HepG2 (cell line): ENCODE results near the gene FOSB. TPM values are rescaled to one million over a fixed set of nuclear protein-coding genes. Genes with fewer than 3 reads are reported as not detected.

Source experiments
- MATR3 ChIP-seq: sonication (generic); formaldehyde crosslinking; IDR thresholded peaks from 2 replicates; pipeline ENCODE4 v1.4.0; 2020; ENCODE audit warnings: missing genetic modification reagents
- polyA plus RNA-seq, 8 experiments: library from polyadenylated mRNA; depleted of rRNA in 3 of 8; stranded (reverse) in 7 of 8; unstranded in 1 of 8; fragments of >200 nt; fragmentation: Illumina TruSeq in 4 of 8; extraction: Trizol in 4 of 8; gene quantifications; 2 replicates each; pipeline versions ENCODE4 v1.2.1 to v1.2.3, GENCODE V29; 2011 to 2016; ENCODE audit warnings: low read depth in 4 of 8, missing spikeins in 1 of 8, mixed read lengths in 1 of 8; ENCODE audit not compliant: insufficient read depth in 1 of 8
- total RNA-seq, 5 experiments: library from RNA; depleted of rRNA; stranded (reverse); fragments of >200 nt; fragmentation: Illumina TruSeq; extraction: Trizol; gene quantifications; 2 replicates each; pipeline ENCODE4 v1.2.3, GENCODE V29; 2016; ENCODE audit warnings: low read depth in 1 of 5
- TF ChIP-seq, protein P1 (sequence below): sonication (generic); formaldehyde crosslinking; IDR thresholded peaks from 2 replicates; pipeline ENCODE4 v1.4.0; 2020; ENCODE audit warnings: low read depth, missing genetic modification reagents
- TF ChIP-seq, protein P2 (sequence below): sonication (generic); formaldehyde crosslinking; IDR thresholded peaks from 2 replicates; pipeline ENCODE4 v1.4.0; 2020; ENCODE audit warnings: missing genetic modification reagents
- TF ChIP-seq, protein P3 (sequence below): IDR thresholded peaks from 2 replicates; pipeline ENCODE4 v1.6.1; 2018; ENCODE audit warnings: missing genetic modification reagents

Gene FOSB
- total and polyA plus RNA-seq, 2 of the 13 experiments (the other 11 are each of a cell fraction or from before 2014, with no cell fraction given): 2.8 to 6.0 TPM

DNA sequence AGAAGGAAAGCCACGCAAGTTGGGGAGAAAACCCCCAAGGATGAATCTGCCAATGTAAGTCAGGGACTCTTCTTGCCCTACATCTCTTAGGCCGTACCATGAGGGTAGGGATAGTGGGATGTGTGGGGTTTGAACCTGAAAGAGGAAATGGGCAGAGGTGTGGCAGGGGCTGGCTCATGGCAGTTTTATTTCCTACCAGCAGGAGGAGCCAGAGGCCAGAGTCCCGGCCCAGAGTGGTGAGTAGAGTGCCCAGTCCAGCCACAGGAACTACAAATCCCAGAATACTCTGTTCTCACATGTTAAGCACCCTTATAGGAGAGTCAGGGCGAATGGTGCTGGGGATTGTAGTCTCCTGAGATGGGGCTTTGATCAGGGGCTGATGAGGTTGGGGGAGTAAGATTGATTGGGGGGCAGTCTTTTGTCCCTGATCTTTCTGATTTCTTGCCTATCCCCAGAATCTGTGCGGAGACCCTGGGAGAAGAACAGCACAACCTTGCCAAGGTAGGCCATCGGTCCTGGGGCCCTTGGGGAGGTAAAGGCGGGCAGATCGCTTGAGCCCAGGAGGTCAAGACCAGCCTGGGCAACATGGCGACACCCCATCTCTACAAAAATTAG, 56.0 kb downstream of the FOSB start (continued):
- TF ChIP-seq, protein P1, sequence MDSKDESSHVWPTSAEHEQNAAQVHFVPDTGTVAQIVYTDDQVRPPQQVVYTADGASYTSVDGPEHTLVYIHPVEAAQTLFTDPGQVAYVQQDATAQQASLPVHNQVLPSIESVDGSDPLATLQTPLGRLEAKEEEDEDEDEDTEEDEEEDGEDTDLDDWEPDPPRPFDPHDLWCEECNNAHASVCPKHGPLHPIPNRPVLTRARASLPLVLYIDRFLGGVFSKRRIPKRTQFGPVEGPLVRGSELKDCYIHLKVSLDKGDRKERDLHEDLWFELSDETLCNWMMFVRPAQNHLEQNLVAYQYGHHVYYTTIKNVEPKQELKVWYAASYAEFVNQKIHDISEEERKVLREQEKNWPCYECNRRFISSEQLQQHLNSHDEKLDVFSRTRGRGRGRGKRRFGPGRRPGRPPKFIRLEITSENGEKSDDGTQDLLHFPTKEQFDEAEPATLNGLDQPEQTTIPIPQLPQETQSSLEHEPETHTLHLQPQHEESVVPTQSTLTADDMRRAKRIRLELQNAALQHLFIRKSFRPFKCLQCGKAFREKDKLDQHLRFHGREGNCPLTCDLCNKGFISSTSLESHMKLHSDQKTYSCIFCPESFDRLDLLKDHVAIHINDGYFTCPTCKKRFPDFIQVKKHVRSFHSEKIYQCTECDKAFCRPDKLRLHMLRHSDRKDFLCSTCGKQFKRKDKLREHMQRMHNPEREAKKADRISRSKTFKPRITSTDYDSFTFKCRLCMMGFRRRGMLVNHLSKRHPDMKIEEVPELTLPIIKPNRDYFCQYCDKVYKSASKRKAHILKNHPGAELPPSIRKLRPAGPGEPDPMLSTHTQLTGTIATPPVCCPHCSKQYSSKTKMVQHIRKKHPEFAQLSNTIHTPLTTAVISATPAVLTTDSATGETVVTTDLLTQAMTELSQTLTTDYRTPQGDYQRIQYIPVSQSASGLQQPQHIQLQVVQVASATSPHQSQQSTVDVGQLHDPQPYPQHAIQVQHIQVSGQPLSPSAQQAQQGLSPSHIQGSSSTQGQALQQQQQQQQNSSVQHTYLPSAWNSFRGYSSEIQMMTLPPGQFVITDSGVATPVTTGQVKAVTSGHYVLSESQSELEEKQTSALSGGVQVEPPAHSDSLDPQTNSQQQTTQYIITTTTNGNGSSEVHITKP (CRISPR knock-in tag): 0 out of 2 replicates have a peak, but pooled peaks have one; percentile 8
- TF ChIP-seq, protein P2, sequence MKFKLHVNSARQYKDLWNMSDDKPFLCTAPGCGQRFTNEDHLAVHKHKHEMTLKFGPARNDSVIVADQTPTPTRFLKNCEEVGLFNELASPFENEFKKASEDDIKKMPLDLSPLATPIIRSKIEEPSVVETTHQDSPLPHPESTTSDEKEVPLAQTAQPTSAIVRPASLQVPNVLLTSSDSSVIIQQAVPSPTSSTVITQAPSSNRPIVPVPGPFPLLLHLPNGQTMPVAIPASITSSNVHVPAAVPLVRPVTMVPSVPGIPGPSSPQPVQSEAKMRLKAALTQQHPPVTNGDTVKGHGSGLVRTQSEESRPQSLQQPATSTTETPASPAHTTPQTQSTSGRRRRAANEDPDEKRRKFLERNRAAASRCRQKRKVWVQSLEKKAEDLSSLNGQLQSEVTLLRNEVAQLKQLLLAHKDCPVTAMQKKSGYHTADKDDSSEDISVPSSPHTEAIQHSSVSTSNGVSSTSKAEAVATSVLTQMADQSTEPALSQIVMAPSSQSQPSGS: 0 out of 2 replicates have a peak, but pooled peaks have one; percentile 42
- TF ChIP-seq MATR3 (CRISPR knock-in tag): no peak
- TF ChIP-seq, protein P3, sequence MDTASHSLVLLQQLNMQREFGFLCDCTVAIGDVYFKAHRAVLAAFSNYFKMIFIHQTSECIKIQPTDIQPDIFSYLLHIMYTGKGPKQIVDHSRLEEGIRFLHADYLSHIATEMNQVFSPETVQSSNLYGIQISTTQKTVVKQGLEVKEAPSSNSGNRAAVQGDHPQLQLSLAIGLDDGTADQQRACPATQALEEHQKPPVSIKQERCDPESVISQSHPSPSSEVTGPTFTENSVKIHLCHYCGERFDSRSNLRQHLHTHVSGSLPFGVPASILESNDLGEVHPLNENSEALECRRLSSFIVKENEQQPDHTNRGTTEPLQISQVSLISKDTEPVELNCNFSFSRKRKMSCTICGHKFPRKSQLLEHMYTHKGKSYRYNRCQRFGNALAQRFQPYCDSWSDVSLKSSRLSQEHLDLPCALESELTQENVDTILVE (CRISPR knock-in tag): peak; percentile 29; the same call in 1 of the 2 replicates
